Dendritic cell treated with granulocyte-macrophage colony-stimulating factor and Interleukin-4, amounts not matched to agents 40 ng/mL and 50 ng/mL, for 4 days (primary cell): ENCODE data around the gene INPP4A.

Source experiments
- H3K27ac Mint-ChIP-seq: one replicate; pipeline ENCODE4 v1.8.0; 2022; ENCODE audit warnings: mild to moderate bottlenecking, mixed read lengths
- H3K27me3 Mint-ChIP-seq: one replicate; pipeline ENCODE4 v1.8.0; 2022; ENCODE audit warnings: mild to moderate bottlenecking, mixed read lengths
- H3K36me3 Mint-ChIP-seq: one replicate; pipeline ENCODE4 v1.8.0; 2022; ENCODE audit warnings: low read depth, mixed read lengths
- H3K4me1 Mint-ChIP-seq: one replicate; pipeline ENCODE4 v1.8.0; 2022; ENCODE audit warnings: low read depth, mixed read lengths
- H3K4me3 Mint-ChIP-seq: one replicate; pipeline ENCODE4 v1.8.0; 2022; ENCODE audit warnings: mild to moderate bottlenecking, moderate library complexity, mixed read lengths
- H3K9me3 Mint-ChIP-seq: one replicate; pipeline ENCODE4 v1.8.0; 2022; ENCODE audit warnings: mixed read lengths
- intact Hi-C: fragments of 100-400 bp; cut with micrococcal nuclease; formaldehyde crosslinking; loops from one replicate; pipeline ENCODE4 v1.15.0; 2022

The INPP4A gene

GRCh38 chr2:98505971-98506664 is 61.5 kb downstream of the INPP4A start:
- Mint-ChIP-seq H3K4me1 (peaks cover 75% of the 10 kb centered on the region), H3K36me3 (peaks cover 23% of the 10 kb centered on the region), H3K27ac (peak overlapping the region; percentile 92), H3K27me3 (no peaks in the 10 kb centered on the region), H3K4me3 (peak overlapping the region; percentile 17), H3K9me3 (no peaks in the 10 kb centered on the region)
- intact Hi-C loops, result no loop called here

DNA sequence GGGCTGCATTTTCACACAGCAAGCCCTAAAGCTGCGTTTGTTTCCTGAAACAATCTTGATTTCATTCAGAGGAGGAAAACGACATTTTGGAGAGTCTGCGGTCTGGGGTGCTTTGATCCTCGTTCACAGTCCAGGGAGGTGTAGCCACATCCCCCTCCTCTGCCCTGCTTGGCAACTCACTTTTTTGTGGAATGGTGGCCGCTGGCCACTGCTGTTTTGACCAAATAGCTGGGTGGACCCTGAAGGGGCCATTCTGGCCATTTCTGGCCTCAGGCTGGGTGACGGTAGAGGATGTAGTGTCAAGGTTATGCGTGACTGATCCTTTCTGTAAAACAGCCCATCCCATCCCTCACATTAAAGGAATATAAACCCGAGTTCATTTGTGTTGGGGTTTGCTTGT is 62.2 kb downstream of the INPP4A start:
- H3K27ac Mint-ChIP-seq, result peak overlapping the region; percentile 92

GRCh38 chr2:98507461-98507860 is 62.8 kb downstream of the INPP4A start:
- intact Hi-C loops, result no loop called here
- Mint-ChIP-seq H3K36me3 (peaks cover 31% of the 10 kb centered on the region), H3K27ac (peak overlapping the region; percentile 92)

More for the DNA sequence above, 62.2 kb downstream of the INPP4A start:
- Mint-ChIP-seq H3K4me1 (peaks cover 82% of the 10 kb centered on the region), H3K27me3 (no peaks in the 10 kb centered on the region), H3K4me3 (no peak overlapping the region), H3K36me3 (peaks cover 26% of the 10 kb centered on the region), H3K9me3 (no peaks in the 10 kb centered on the region)
- intact Hi-C loops, result no loop called here

GRCh38 chr2:98507891-98508708 is 63.4 kb downstream of the INPP4A start:
- Mint-ChIP-seq H3K4me1 (peaks cover 90% of the 10 kb centered on the region), H3K9me3 (no peaks in the 10 kb centered on the region), H3K36me3 (peaks cover 29% of the 10 kb centered on the region), H3K27ac (peak overlapping the region; percentile 92), H3K4me3 (peak overlapping the region; percentile 45), H3K27me3 (no peaks in the 10 kb centered on the region)
- intact Hi-C loops, result loop anchor here (2.0 kb wide), 1 partner anchor 43 kb away; no protein-coding TSS in a partner anchor

More at GRCh38 chr2:98507461-98507860, 62.8 kb downstream of the INPP4A start:
- Mint-ChIP-seq H3K4me1 (peaks cover 88% of the 10 kb centered on the region), H3K4me3 (no peak overlapping the region), H3K27me3 (no peaks in the 10 kb centered on the region), H3K9me3 (no peaks in the 10 kb centered on the region)

GRCh38 chr2:98508709-98509066 is 64.0 kb downstream of the INPP4A start:
- Mint-ChIP-seq H3K36me3 (peaks cover 23% of the 10 kb centered on the region), H3K27ac (peak overlapping the region; percentile 92), H3K27me3 (no peaks in the 10 kb centered on the region), H3K9me3 (no peaks in the 10 kb centered on the region), H3K4me1 (peaks cover 90% of the 10 kb centered on the region), H3K4me3 (peak overlapping the region; percentile 45)
- intact Hi-C loops, result loop anchor here (2.0 kb wide), 1 partner anchor 44 kb away; no protein-coding TSS in a partner anchor

GRCh38 chr2:98509542-98510321 is 65.1 kb downstream of the INPP4A start:
- Mint-ChIP-seq H3K4me3 (no peak overlapping the region), H3K9me3 (no peaks in the 10 kb centered on the region), H3K36me3 (peaks cover 17% of the 10 kb centered on the region), H3K4me1 (peaks cover 88% of the 10 kb centered on the region), H3K27ac (peak overlapping the region; percentile 92), H3K27me3 (no peaks in the 10 kb centered on the region)
- intact Hi-C loops, result loop anchor here (2.0 kb wide), 1 partner anchor 45 kb away; no protein-coding TSS in a partner anchor

DNA sequence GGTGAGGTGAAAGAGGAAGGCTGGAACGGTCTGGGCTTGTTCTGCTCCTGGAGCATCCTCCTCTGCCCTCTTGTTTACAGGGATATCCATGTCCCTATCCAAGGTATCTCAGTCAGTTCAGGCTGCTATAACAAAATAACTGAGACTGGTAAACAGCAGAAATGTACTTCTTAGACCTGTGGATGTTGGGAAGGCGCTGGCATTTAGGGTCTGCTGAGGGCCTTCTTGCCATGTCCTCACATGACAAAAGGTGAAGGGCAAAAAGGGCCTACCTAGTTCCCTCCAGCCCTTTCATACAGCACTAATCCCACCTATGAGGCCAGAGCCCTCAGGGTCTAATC is 65.6 kb downstream of the INPP4A start:
- Mint-ChIP-seq H3K36me3 (peaks cover 17% of the 10 kb centered on the region), H3K27me3 (no peaks in the 10 kb centered on the region), H3K27ac (peak overlapping the region; percentile 24), H3K4me1 (peaks cover 88% of the 10 kb centered on the region), H3K4me3 (no peak overlapping the region), H3K9me3 (no peaks in the 10 kb centered on the region)
- intact Hi-C loops, result no loop called here

GRCh38 chr2:98511981-98512380 is 67.3 kb downstream of the INPP4A start:
- peaks cover 90% of the 10 kb centered on the region for H3K4me1 Mint-ChIP-seq
- intact Hi-C loops, result no loop called here
- H3K4me3 Mint-ChIP-seq, result no peak overlapping the region
- H3K36me3 Mint-ChIP-seq, result peaks cover 13% of the 10 kb centered on the region
- no peaks in the 10 kb centered on the region for H3K9me3 Mint-ChIP-seq
- peak overlapping the region; percentile 26 for H3K27ac Mint-ChIP-seq
- H3K27me3 Mint-ChIP-seq, result no peaks in the 10 kb centered on the region

GRCh38 chr2:98512699-98513098 is 68.0 kb downstream of the INPP4A start:
- H3K27ac Mint-ChIP-seq, result peak overlapping the region; percentile 26
- no peak overlapping the region for H3K4me3 Mint-ChIP-seq
- H3K4me1 Mint-ChIP-seq, result peaks cover 90% of the 10 kb centered on the region
- no peaks in the 10 kb centered on the region for H3K9me3 Mint-ChIP-seq
- H3K36me3 Mint-ChIP-seq, result peaks cover 17% of the 10 kb centered on the region
- intact Hi-C loops, result no loop called here
- no peaks in the 10 kb centered on the region for H3K27me3 Mint-ChIP-seq

DNA sequence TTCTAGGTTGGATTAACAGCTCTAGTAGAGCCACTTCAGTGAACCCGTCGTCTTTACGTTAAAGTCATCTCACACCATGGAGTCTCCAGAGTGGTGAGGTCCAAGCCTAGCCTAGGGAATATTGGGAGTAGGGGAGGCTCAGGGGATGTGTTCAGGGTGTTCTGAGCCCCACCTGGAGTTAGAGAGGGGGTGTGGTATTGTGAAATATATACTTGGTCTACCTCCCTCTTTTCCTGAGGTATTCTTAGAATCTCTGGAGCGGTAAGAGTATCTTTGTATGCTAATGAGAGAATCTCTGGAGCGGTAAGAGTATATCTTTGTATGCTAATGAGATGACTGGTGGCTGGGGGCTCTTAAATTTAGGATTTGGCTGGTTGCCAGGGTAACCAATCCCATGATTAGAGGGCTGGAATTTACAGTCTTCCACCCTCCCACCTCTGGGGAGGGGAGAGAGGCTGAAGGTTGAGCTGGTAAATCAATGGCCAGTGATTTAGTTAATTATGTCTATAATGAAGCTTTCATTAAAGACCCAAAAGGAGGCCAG is 69.5 kb downstream of the INPP4A start:
- Mint-ChIP-seq H3K4me3 (no peak overlapping the region), H3K27me3 (no peaks in the 10 kb centered on the region), H3K4me1 (peaks cover 75% of the 10 kb centered on the region), H3K27ac (peak overlapping the region; percentile 26), H3K36me3 (peaks cover 22% of the 10 kb centered on the region), H3K9me3 (no peaks in the 10 kb centered on the region)
- intact Hi-C loops, result no loop called here

DNA sequence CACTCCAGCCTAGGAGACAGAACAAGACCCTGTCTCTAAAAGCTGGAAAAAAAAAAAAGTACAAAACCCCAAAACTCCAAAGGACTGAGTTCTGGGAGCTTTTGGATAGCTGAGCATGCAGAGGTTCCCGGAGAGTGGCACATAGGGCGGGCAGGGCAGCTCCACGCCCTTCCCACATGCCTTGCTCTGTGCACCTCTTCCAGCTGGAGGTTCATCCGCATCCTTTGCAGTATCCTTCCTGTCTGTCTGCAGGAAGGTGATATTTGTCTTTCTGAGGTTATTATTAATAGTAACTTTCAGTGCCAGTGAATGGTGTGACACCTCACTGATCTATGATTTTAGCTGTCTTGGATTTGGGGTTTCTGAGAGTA is 70.2 kb downstream of the INPP4A start:
- no peak overlapping the region for H3K4me3 Mint-ChIP-seq
- intact Hi-C loops, result no loop called here
- H3K27me3 Mint-ChIP-seq, result no peaks in the 10 kb centered on the region
- peaks cover 68% of the 10 kb centered on the region for H3K4me1 Mint-ChIP-seq
- H3K9me3 Mint-ChIP-seq, result no peaks in the 10 kb centered on the region
- H3K27ac Mint-ChIP-seq, result peak overlapping the region; percentile 46
- H3K36me3 Mint-ChIP-seq, result peaks cover 29% of the 10 kb centered on the region

DNA sequence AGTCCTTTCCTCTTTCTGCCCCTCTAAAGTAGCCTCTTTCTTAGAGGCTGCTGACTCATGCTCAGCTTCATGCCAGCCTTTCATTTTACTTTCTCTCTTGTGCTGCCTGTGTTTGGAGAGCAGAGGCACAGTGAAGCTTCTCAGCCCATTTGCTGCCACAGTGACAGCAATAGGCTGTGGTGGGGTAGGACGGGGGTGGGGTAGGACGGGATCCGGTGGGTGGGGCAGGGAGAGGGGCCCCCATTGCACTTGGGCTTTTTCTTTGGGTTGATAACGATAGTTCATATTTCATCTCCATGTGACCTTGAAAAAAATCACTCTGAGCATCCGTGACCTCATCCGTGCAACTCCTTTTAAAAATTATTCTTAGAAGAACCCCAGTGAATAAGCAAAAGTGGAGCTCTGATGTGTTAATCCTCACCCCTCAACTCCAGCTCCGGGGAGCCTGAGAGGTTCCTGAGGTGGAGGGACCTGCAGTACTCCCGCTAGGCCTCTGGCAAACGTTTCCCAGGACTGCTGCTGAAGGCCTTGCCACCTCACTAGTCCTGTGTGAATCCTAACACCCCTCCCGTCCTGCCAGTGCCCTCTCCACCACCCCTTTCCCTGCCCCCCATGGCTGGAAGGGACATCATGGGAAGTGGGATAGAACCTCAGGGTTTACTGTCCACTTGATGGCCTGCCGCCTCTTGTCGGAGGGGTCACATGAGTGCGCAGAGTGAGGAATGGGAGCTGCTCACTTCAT is 70.8 kb downstream of the INPP4A start:
- H3K4me1 Mint-ChIP-seq, result peaks cover 63% of the 10 kb centered on the region
- no peak overlapping the region for H3K4me3 Mint-ChIP-seq
- intact Hi-C loops, result no loop called here
- peaks cover 35% of the 10 kb centered on the region for H3K36me3 Mint-ChIP-seq
- H3K9me3 Mint-ChIP-seq, result no peaks in the 10 kb centered on the region
- peak overlapping the region; percentile 46 for H3K27ac Mint-ChIP-seq
- no peaks in the 10 kb centered on the region for H3K27me3 Mint-ChIP-seq

- no peaks in the 10 kb centered on the region for H3K9me3 Mint-ChIP-seq
- intact Hi-C loops, result no loop called here
- no peak overlapping the region for H3K4me3 Mint-ChIP-seq
- H3K27ac Mint-ChIP-seq, result peak overlapping the region; percentile 31
- peaks cover 59% of the 10 kb centered on the region for H3K4me1 Mint-ChIP-seq
- peaks cover 46% of the 10 kb centered on the region for H3K36me3 Mint-ChIP-seq
- H3K27me3 Mint-ChIP-seq, result no peaks in the 10 kb centered on the region
These were observed 71.9 kb downstream of the INPP4A start for GRCh38 chr2:98516571-98516970.
